ENCODE results near the gene FGD6. TPM values are rescaled to one million over a fixed set of nuclear protein-coding genes. Genes with fewer than 3 reads are reported as not detected.
"Not testable (repeated sequence)": the region's sequence is repeated elsewhere in the genome, so short reads cannot be mapped to it uniquely, and the experiment has no call there.

FGD6 gene
- total and polyA plus RNA-seq, 12 donors: 1.2 to 33.4 (median 21.6) TPM

DNA sequence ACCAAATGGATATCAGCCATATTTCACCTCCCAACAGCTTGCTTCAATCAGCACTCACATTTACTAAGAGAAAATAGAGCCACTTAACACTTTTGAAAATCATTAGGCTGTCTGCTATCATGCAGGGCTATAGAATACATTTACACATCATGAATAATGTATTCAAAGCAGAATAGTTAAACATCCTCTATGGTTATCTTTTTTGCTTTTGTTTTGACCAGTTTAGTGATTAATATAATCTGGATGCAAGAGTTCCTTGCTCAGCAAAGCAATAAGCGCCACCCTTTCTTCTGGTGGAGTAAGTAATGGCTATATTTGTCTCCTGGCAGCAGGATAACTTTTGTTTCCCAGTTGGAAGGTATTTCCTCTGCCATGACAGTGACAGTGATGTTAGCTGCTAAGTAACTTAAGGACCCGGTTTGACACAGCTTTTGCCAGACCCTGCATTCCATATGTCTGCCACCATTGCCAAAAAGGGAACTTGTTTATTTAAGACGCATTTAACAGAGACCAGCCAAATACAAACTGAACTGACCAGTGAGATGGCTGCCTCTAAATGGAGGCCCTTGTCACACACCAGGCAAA is 73.6 kb downstream of the FGD6 start:
- Histone ChIP-seq H3K4me3 (no peak overlapping the region), H3K9me3 (no peaks in the 10 kb centered on the region), H3K27me3 (no peaks in the 10 kb centered on the region), H3K36me3 (peaks cover 0 to 10% (median 0%) of the 10 kb centered on the region in 9 donors), H3K4me1 (peaks cover 0 to 29% (median 17%) of the 10 kb centered on the region in 9 donors), H3K27ac (peak overlapping the region in 9 of 10 donors; percentile 22 to 83 (median 53))
- ATAC-seq (peak; percentile 76 to 95 (median 84)), DNase-seq (peak in 1 of 2 donors; percentile 38)
- peak in 1 of 9 donors; percentile 11 for TF ChIP-seq CTCF (IDR thresholded peaks at IDR 0.05)
- 11 to 14% methylated on average over 3 of the region's 3 CpGs for WGBS, 2 donors
- intact Hi-C loops (cut with DNase I): loop anchor here in 3 of 10 donors (5.0 to 10.0 kb wide), 2 partner anchors 71 to 74 kb away; partner anchors contain the start of genes FGD6 (in 3 of the 3) and VEZT (in 3 of the 3)

DNA sequence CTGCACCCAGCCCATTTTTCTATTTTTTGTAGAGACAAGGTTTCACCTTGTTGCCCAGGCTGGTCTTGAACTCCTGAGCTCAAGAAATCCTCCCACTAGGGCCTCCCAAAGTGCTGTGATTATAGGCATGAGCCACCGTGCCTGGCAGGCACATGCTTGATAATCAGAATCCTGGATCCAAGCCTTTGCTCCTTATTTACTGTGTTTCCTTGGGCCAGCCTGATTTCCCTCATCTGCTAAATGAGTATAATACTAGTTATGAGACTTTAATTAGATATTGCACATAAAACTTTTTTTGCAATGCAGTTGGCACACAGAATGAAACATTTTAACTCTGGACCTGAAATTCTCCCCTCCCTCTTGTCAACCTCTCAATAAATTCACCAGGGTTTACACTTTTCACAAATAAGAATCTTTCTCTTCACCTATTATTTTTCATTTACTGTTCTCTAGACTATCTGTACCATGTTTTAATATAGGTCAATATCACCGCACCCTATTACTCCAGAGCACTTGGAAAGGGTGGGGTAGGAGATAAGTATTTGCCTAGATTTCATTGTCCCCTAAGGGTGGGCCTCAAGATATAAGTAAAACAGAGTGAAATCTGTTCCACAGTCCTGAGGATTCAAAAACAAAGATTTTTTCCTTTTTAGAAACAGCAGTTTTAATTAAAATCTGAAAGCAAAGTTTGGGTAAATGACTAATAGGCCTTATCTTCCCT is 74.7 kb downstream of the FGD6 start:
- Histone ChIP-seq H3K9me3 (no peaks in the 10 kb centered on the region), H3K27ac (peak overlapping the region in 4 of 10 donors; percentile 62 to 83 (median 74)), H3K27me3 (no peaks in the 10 kb centered on the region), H3K4me3 (no peak overlapping the region), H3K36me3 (peaks cover 0 to 18% (median 0%) of the 10 kb centered on the region in 9 donors), H3K4me1 (peaks cover 0 to 27% (median 17%) of the 10 kb centered on the region in 9 donors)
- TF ChIP-seq CTCF (IDR thresholded peaks at IDR 0.05): no peak
- DNase-seq: no peak
- no peak for ATAC-seq
- WGBS, 2 donors: 44 to 51% methylated on average over 2 of the region's 2 CpGs
- intact Hi-C loops (cut with DNase I): loop anchor here in 3 of 10 donors (5.0 to 10.0 kb wide), 2 partner anchors 72 to 75 kb away; partner anchors contain the start of genes FGD6 (in 3 of the 3) and VEZT (in 3 of the 3)

DNA sequence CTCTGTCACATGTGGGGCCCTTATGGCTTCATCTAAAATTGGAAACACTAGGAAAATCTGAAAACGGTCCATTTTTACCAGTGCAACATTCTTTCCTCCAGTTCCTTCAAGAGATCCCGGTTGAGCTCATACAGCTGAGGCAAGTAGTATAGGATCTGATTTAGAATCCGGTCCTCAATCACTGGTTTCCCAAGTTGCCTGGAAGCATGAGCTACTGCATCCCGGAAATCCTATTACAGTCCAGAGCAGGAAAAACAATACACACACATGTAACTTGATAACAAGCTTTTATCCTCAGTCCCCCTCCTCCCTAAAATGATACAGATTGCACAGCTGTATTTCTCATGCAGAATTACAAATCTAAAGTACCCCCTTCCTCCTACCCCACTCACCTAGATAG is 76.0 kb downstream of the FGD6 start:
- no peaks in the 10 kb centered on the region for H3K9me3 ChIP-seq
- H3K27me3 ChIP-seq: no peaks in the 10 kb centered on the region
- peak in 1 of 8 donors; percentile 32 for ATAC-seq
- H3K4me1 ChIP-seq: peaks cover 0 to 27% (median 17%) of the 10 kb centered on the region in 9 donors
- peaks cover 0 to 28% (median 0%) of the 10 kb centered on the region in 9 donors for H3K36me3 ChIP-seq
- no peak for TF ChIP-seq CTCF (IDR thresholded peaks at IDR 0.05)
- 64 to 65% methylated on average over 4 of the region's 4 CpGs for WGBS, 2 donors
- H3K4me3 ChIP-seq: no peak overlapping the region
- no peak for DNase-seq
- H3K27ac ChIP-seq: no peak overlapping the region
- intact Hi-C loops (cut with DNase I): loop anchor here in 3 of 10 donors (5.0 to 10.0 kb wide), 2 partner anchors 73 to 76 kb away; partner anchors contain the start of genes FGD6 (in 3 of the 3) and VEZT (in 3 of the 3)

DNA sequence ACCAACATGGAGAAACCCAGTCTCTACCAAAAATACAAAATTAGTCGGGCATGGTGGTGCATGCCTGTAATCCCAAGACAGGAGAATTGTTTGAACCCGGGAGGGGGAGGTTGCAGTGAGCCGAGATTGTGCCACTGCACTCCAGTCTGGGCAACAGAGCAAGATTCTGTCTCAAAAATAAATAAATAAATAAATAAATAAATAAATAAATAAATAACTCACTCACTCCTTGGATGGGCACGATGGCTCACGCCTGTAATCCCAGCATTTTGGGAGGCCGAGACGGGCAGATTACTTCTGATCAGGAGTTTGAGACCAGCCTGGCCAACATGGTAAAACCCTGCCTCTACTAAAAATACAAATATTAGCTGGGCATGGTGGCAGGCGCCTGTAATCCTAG is 79.2 kb downstream of the FGD6 start:
- H3K36me3 ChIP-seq: peaks cover 0 to 46% (median 9%) of the 10 kb centered on the region in 9 donors
- 97 to 98% methylated on average over 8 of the region's 8 CpGs for WGBS, 2 donors

More for the DNA sequence above, 79.2 kb downstream of the FGD6 start:
- DNase-seq, H3K9me3 ChIP-seq, H3K27ac ChIP-seq, H3K27me3 ChIP-seq, H3K4me3 ChIP-seq, ATAC-seq: not testable (repeated sequence)
- intact Hi-C loops (cut with DNase I): loop anchor here in 1 of 10 donors (10.0 kb wide), 1 partner anchor 67 kb away; no protein-coding TSS in a partner anchor
- peaks cover 0 to 16% (median 7%) of the 10 kb centered on the region in 9 donors for H3K4me1 ChIP-seq
